IgD-negative memory B cell (primary cell): ENCODE results near the gene ABHD3. TPM values are rescaled to one million over a fixed set of nuclear protein-coding genes. Genes with fewer than 3 reads are reported as not detected.
A peak's percentile ranks its signal among the peaks of the same experiment; 100 is the strongest.
"Not testable (repeated sequence)": the region's sequence is repeated elsewhere in the genome, so short reads cannot be mapped to it uniquely, and the experiment has no call there.

Experiments used
- H3K27ac Mint-ChIP-seq, 3 donors: one replicate each; pipeline ENCODE4 v1.8.0; 2020 to 2022; ENCODE audit warnings: mild to moderate bottlenecking in 3 of 3, mixed read lengths in 3 of 3, moderate library complexity in 1 of 3
- H3K27me3 Mint-ChIP-seq: one replicate; pipeline ENCODE4 v1.8.0; 2021; ENCODE audit warnings: mixed read lengths
- H3K36me3 Mint-ChIP-seq: one replicate; pipeline ENCODE4 v1.8.0; 2020; ENCODE audit warnings: mild to moderate bottlenecking, mixed read lengths
- H3K4me1 Mint-ChIP-seq, 3 donors: one replicate each; pipeline ENCODE4 v1.8.0; 2020 to 2022; ENCODE audit warnings: mixed read lengths in 3 of 3, mild to moderate bottlenecking in 1 of 3
- H3K4me3 Mint-ChIP-seq, 4 donors: one replicate each; pipeline ENCODE4 v1.8.0; 2020 to 2022; ENCODE audit warnings: mild to moderate bottlenecking in 4 of 4, mixed read lengths in 4 of 4, moderate library complexity in 3 of 4
- H3K9me3 Mint-ChIP-seq, 3 donors: one replicate each; pipeline ENCODE4 v1.8.0; 2020 to 2021; ENCODE audit warnings: mixed read lengths in 3 of 3, mild to moderate bottlenecking in 1 of 3
- polyA plus RNA-seq: library from polyadenylated mRNA; unstranded; fragments of 300-500 nt; fragmentation: Illumina TruSeq; gene quantifications from one replicate; pipeline ENCODE4 v1.2.3, GENCODE V29; 2021

The ABHD3 gene
- polyA plus RNA-seq, 1 donor from 2014 or later, result 17.7 TPM

- H3K9me3 Mint-ChIP-seq, H3K27me3 Mint-ChIP-seq, H3K27ac Mint-ChIP-seq, H3K36me3 Mint-ChIP-seq, H3K4me3 Mint-ChIP-seq: not testable (repeated sequence)
- peaks cover 8 to 15% (median 11%) of the 10 kb centered on the region in 3 donors for H3K4me1 Mint-ChIP-seq
These were observed 64.2 kb downstream of the ABHD3 start for GRCh38 chr18:21640375-21640774.

GRCh38 chr18:21638822-21639221 is 65.8 kb downstream of the ABHD3 start:
- peaks cover 2% of the 10 kb centered on the region for H3K36me3 Mint-ChIP-seq
- H3K4me1 Mint-ChIP-seq, result peaks cover 8 to 15% (median 11%) of the 10 kb centered on the region in 3 donors
- H3K27ac Mint-ChIP-seq, result no peak overlapping the region
- H3K9me3 Mint-ChIP-seq, result no peaks in the 10 kb centered on the region
- no peaks in the 10 kb centered on the region for H3K27me3 Mint-ChIP-seq
- H3K4me3 Mint-ChIP-seq, result peak overlapping the region in 1 of 4 donors; percentile 55

- Mint-ChIP-seq H3K4me3 (peak overlapping the region in 1 of 4 donors; percentile 8), H3K36me3 (peaks cover 2% of the 10 kb centered on the region), H3K9me3 (no peaks in the 10 kb centered on the region), H3K4me1 (peaks cover 8 to 15% (median 11%) of the 10 kb centered on the region in 3 donors), H3K27ac (peak overlapping the region in 1 of 3 donors; percentile 59), H3K27me3 (no peaks in the 10 kb centered on the region)
These were observed 67.8 kb downstream of the ABHD3 start for GRCh38 chr18:21636769-21637168.

GRCh38 chr18:21634588-21635199 is 69.9 kb downstream of the ABHD3 start:
- H3K4me1 Mint-ChIP-seq, result peaks cover 10 to 18% (median 14%) of the 10 kb centered on the region in 3 donors
- no peaks in the 10 kb centered on the region for H3K27me3 Mint-ChIP-seq
- H3K4me3 Mint-ChIP-seq, result no peak overlapping the region
- H3K27ac Mint-ChIP-seq, result no peak overlapping the region
- H3K9me3 Mint-ChIP-seq, result no peaks in the 10 kb centered on the region
- H3K36me3 Mint-ChIP-seq, result no peaks in the 10 kb centered on the region

GRCh38 chr18:21632393-21632792 is 72.2 kb downstream of the ABHD3 start:
- Mint-ChIP-seq H3K27me3 (no peaks in the 10 kb centered on the region), H3K9me3 (peaks cover 0 to 2% (median 0%) of the 10 kb centered on the region in 3 donors), H3K27ac (peak overlapping the region in 2 of 3 donors; percentile 32 to 59), H3K4me3 (no peak overlapping the region), H3K4me1 (peaks cover 8 to 25% (median 17%) of the 10 kb centered on the region in 3 donors), H3K36me3 (no peaks in the 10 kb centered on the region)

GRCh38 chr18:21629089-21629832 is 75.3 kb downstream of the ABHD3 start:
- peak overlapping the region in 2 of 4 donors; percentile 10 to 67 for H3K4me3 Mint-ChIP-seq
- no peaks in the 10 kb centered on the region for H3K36me3 Mint-ChIP-seq
- peak overlapping the region; percentile 9 to 78 (median 68) for H3K27ac Mint-ChIP-seq
- H3K27me3 Mint-ChIP-seq, result no peaks in the 10 kb centered on the region
- H3K9me3 Mint-ChIP-seq, result peaks cover 0 to 2% (median 0%) of the 10 kb centered on the region in 3 donors
- H3K4me1 Mint-ChIP-seq, result peaks cover 8 to 25% (median 17%) of the 10 kb centered on the region in 3 donors

- H3K4me1 Mint-ChIP-seq, result peaks cover 9 to 22% (median 10%) of the 10 kb centered on the region in 3 donors
- H3K36me3 Mint-ChIP-seq, H3K9me3 Mint-ChIP-seq, H3K27me3 Mint-ChIP-seq, H3K4me3 Mint-ChIP-seq, H3K27ac Mint-ChIP-seq: not testable (repeated sequence)
These were observed 82.9 kb downstream of the ABHD3 start for GRCh38 chr18:21621640-21622039.

- Mint-ChIP-seq H3K4me1 (peaks cover 19 to 30% (median 22%) of the 10 kb centered on the region in 3 donors), H3K4me3 (peak within 1 kb of the TSS; percentile 92 to 100 (median 100)), H3K9me3 (no peaks in the 10 kb centered on the region), H3K36me3 (peaks cover 3% of the 10 kb centered on the region), H3K27me3 (no peaks in the 10 kb centered on the region), H3K27ac (peak within 1 kb of the TSS; percentile 74 to 96 (median 96))
These were observed 92.2 kb downstream of the ABHD3 start, which contains the start of gene SNRPD1 for GRCh38 chr18:21612125-21613039. TSS of gene SNRPD1 (plus strand) at chr18:21612314. CDS start at chr18:21612430, 116 bp downstream.

- not testable (repeated sequence) for H3K36me3 Mint-ChIP-seq, H3K27me3 Mint-ChIP-seq, H3K9me3 Mint-ChIP-seq
- Mint-ChIP-seq H3K4me3 (peak overlapping the region; percentile 92 to 100 (median 100)), H3K4me1 (peaks cover 16 to 27% (median 17%) of the 10 kb centered on the region in 3 donors), H3K27ac (peak overlapping the region; percentile 74 to 96 (median 96))
These were observed 93.0 kb downstream of the ABHD3 start for GRCh38 chr18:21611401-21612124.

- Mint-ChIP-seq H3K27ac (peak overlapping the region in 1 of 3 donors; percentile 76), H3K4me1 (peaks cover 12 to 19% (median 14%) of the 10 kb centered on the region in 3 donors), H3K4me3 (peak overlapping the region in 1 of 4 donors; percentile 31)
These were observed 99.4 kb downstream of the ABHD3 start for GRCh38 chr18:21605213-21605612.

GRCh38 chr18:21604671-21605070 is 99.9 kb downstream of the ABHD3 start:
- Mint-ChIP-seq H3K4me3 (peak overlapping the region in 1 of 4 donors; percentile 31), H3K27me3 (no peaks in the 10 kb centered on the region), H3K9me3 (peaks cover 0 to 1% (median 0%) of the 10 kb centered on the region in 3 donors), H3K4me1 (peaks cover 12 to 24% (median 14%) of the 10 kb centered on the region in 3 donors), H3K27ac (peak overlapping the region in 2 of 3 donors; percentile 65 to 76), H3K36me3 (no peaks in the 10 kb centered on the region)

More at GRCh38 chr18:21605213-21605612, 99.4 kb downstream of the ABHD3 start:
- H3K36me3 Mint-ChIP-seq, result no peaks in the 10 kb centered on the region
- H3K9me3 Mint-ChIP-seq, result peaks cover 0 to 1% (median 0%) of the 10 kb centered on the region in 3 donors
- no peaks in the 10 kb centered on the region for H3K27me3 Mint-ChIP-seq

GRCh38 chr18:21602299-21602587 is 102.3 kb downstream of the ABHD3 start:
- Mint-ChIP-seq H3K36me3 (no peaks in the 10 kb centered on the region), H3K27me3 (peaks cover 1% of the 10 kb centered on the region), H3K27ac (peak overlapping the region; percentile 98 to 100 (median 99)), H3K9me3 (peaks cover 0 to 1% (median 0%) of the 10 kb centered on the region in 3 donors), H3K4me1 (peaks cover 17 to 33% (median 26%) of the 10 kb centered on the region in 3 donors), H3K4me3 (peak overlapping the region; percentile 61 to 96 (median 76))
